ENCODE measurements around the gene TYROBP. TPM values are rescaled to one million over a fixed set of nuclear protein-coding genes. Genes with fewer than 3 reads are reported as not detected.

TYROBP gene
- total RNA-seq, 4 donors from 2014 or later: 47.1 to 145 (median 50.7) TPM

GRCh38 chr19:35883882-35884281 is 24.2 kb downstream of the TYROBP start:
- intact Hi-C loops (cut with DNase I): loop anchor here (10.0 kb wide), 1 partner anchor 109 kb away; the partner anchor contains the start of gene ARHGAP33
- Histone ChIP-seq H3K36me3 (peaks cover 11 to 25% (median 15%) of the 10 kb centered on the region in 4 donors), H3K27ac (replicated peaks in 1 of 4) (no peak overlapping the region), H3K27me3 (peaks cover 0 to 18% (median 0%) of the 10 kb centered on the region in 4 donors), H3K4me1 (peaks cover 0 to 9% (median 5%) of the 10 kb centered on the region in 4 donors), H3K4me3 (no peak overlapping the region), H3K9me3 (no peaks in the 10 kb centered on the region)
- 66% methylated on average over 2 of the region's 2 CpGs for WGBS
- no peak for DNase-seq (ENCODE audit: extremely low spot score)
- TF ChIP-seq POLR2A (IDR thresholded peaks at IDR 0.05; ENCODE audit: low read depth) (no peak), EP300 (IDR thresholded peaks at IDR 0.05) (no peak), CTCF (IDR thresholded peaks at IDR 0.05) (no peak)

GRCh38 chr19:35882114-35882832 is 25.8 kb downstream of the TYROBP start:
- DNase-seq (ENCODE audit: extremely low spot score): no peak

DNA sequence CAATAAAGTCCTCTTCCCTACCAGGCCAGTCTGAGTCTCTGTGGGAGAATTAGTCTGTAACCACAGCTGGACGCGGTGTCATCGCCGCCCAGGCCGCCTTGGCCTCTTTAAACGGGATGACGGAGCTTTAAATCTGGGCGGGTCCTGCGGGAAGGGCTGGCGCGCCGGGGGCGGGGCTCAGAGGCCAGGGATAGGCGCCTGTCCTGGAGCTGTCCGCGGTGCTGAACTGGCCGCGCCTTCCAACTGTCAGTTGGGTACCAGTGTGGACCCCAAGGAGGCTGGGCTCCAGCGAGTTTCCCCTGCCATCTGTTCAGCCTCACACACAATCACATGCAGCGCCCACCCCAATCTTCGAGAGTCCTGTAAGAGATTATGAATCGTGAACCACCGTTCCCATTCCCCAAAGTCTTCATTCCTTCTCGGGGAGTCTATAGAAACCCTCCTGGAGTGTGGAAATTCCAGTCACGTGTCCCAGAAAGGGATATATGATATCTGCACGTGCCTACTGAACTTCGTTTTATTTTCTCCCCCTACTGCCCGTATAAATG is 28.3 kb downstream of the TYROBP start:
- H3K4me1 ChIP-seq: peaks cover 0 to 9% (median 5%) of the 10 kb centered on the region in 4 donors
- no peak overlapping the region for H3K27ac ChIP-seq (replicated peaks in 1 of 4)
- H3K27me3 ChIP-seq: peaks cover 0 to 32% (median 0%) of the 10 kb centered on the region in 4 donors
- WGBS: 4% methylated on average over 23 of the region's 28 CpGs
- no peak for DNase-seq (ENCODE audit: extremely low spot score)
- H3K4me3 ChIP-seq: no peak overlapping the region
- intact Hi-C loops (cut with DNase I): loop anchor here (10.0 kb wide), 1 partner anchor 105 kb away; the partner anchor contains the start of gene ARHGAP33
- TF ChIP-seq EP300 (IDR thresholded peaks at IDR 0.05) (no peak), POLR2AphosphoS5 (IDR thresholded peaks at IDR 0.05) (peak; percentile 23 to 66)
- no peaks in the 10 kb centered on the region for H3K36me3 ChIP-seq
- no peaks in the 10 kb centered on the region for H3K9me3 ChIP-seq

More at GRCh38 chr19:35882114-35882832, 25.8 kb downstream of the TYROBP start:
- H3K9me3 ChIP-seq: no peaks in the 10 kb centered on the region
- 30% methylated on average over 8 of the region's 8 CpGs for WGBS
- TF ChIP-seq POLR2AphosphoS5 (IDR thresholded peaks at IDR 0.05) (peak in 1 of 2 donors; percentile 23), CTCF (IDR thresholded peaks at IDR 0.05) (peak; percentile 60 to 68 (median 66)), POLR2A (IDR thresholded peaks at IDR 0.05; ENCODE audit: low read depth) (no peak), EP300 (IDR thresholded peaks at IDR 0.05) (no peak)
- no peak overlapping the region for H3K4me3 ChIP-seq
- peaks cover 0 to 9% (median 5%) of the 10 kb centered on the region in 4 donors for H3K4me1 ChIP-seq
- intact Hi-C loops (cut with DNase I): loop anchor here (1.0 to 10.0 kb wide), 2 partner anchors 49 to 107 kb away; partner anchors contain the start of gene ARHGAP33
- peaks cover 0 to 9% (median 1%) of the 10 kb centered on the region in 4 donors for H3K36me3 ChIP-seq
- peaks cover 0 to 32% (median 0%) of the 10 kb centered on the region in 4 donors for H3K27me3 ChIP-seq
- no peak overlapping the region for H3K27ac ChIP-seq (replicated peaks in 1 of 4)

- WGBS: 39% methylated on average over 18 of the region's 23 CpGs
- TF ChIP-seq EP300 (IDR thresholded peaks at IDR 0.05) (no peak), POLR2AphosphoS5 (IDR thresholded peaks at IDR 0.05) (no peak), POLR2A (IDR thresholded peaks at IDR 0.05; ENCODE audit: low read depth) (no peak), CTCF (IDR thresholded peaks at IDR 0.05) (no peak)
- H3K27me3 ChIP-seq: peaks cover 0 to 32% (median 0%) of the 10 kb centered on the region in 4 donors
- no peaks in the 10 kb centered on the region for H3K9me3 ChIP-seq
- no peak overlapping the region for H3K4me3 ChIP-seq
- H3K36me3 ChIP-seq: no peaks in the 10 kb centered on the region
- H3K4me1 ChIP-seq: peaks cover 0 to 9% (median 5%) of the 10 kb centered on the region in 4 donors
- H3K27ac ChIP-seq (replicated peaks in 1 of 4): no peak overlapping the region
- no peak for DNase-seq (ENCODE audit: extremely low spot score)
- intact Hi-C loops (cut with DNase I): no loop called here
These were observed 29.0 kb downstream of the TYROBP start for GRCh38 chr19:35879068-35879467.

GRCh38 chr19:35874392-35874930 is 33.6 kb downstream of the TYROBP start:
- Histone ChIP-seq H3K4me3 (no peak overlapping the region), H3K27me3 (peaks cover 0 to 52% (median 7%) of the 10 kb centered on the region in 4 donors), H3K9me3 (no peaks in the 10 kb centered on the region), H3K27ac (replicated peaks in 1 of 4) (no peak overlapping the region), H3K4me1 (peaks cover 7 to 13% (median 11%) of the 10 kb centered on the region in 4 donors), H3K36me3 (no peaks in the 10 kb centered on the region)
- 94% methylated on average over 28 of the region's 32 CpGs for WGBS
- TF ChIP-seq POLR2A (IDR thresholded peaks at IDR 0.05; ENCODE audit: low read depth): no peak
- TF ChIP-seq POLR2AphosphoS5 (IDR thresholded peaks at IDR 0.05): no peak
- TF ChIP-seq EP300 (IDR thresholded peaks at IDR 0.05): no peak
- TF ChIP-seq CTCF (IDR thresholded peaks at IDR 0.05): no peak
- no peak for DNase-seq (ENCODE audit: extremely low spot score)
- intact Hi-C loops (cut with DNase I): no loop called here
